ENCODE measurements around the gene HS6ST3.
"Not testable (repeated sequence)": the region's sequence is repeated elsewhere in the genome, so short reads cannot be mapped to it uniquely, and the experiment has no call there.

The HS6ST3 gene

DNA sequence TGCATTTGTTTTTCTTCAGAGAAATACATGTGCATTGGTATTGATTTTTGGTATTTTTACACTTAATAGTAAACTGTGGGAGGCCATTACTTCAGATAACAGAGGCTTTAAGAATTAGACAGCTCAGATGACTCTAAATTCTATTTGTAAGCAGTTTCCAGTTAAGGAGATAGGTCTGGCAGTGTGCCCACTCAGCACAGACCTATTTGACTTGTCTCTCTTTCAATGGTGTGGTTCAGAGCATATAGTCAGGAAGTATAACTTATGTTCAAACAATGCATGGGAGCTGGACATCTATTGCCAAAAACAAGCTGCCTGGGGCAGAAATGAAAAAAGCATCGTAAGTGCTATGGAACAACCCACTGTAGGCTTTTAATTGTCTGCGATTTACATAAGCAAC, 370.7 kb downstream of the HS6ST3 start:
- no peak for DNase-seq

DNA sequence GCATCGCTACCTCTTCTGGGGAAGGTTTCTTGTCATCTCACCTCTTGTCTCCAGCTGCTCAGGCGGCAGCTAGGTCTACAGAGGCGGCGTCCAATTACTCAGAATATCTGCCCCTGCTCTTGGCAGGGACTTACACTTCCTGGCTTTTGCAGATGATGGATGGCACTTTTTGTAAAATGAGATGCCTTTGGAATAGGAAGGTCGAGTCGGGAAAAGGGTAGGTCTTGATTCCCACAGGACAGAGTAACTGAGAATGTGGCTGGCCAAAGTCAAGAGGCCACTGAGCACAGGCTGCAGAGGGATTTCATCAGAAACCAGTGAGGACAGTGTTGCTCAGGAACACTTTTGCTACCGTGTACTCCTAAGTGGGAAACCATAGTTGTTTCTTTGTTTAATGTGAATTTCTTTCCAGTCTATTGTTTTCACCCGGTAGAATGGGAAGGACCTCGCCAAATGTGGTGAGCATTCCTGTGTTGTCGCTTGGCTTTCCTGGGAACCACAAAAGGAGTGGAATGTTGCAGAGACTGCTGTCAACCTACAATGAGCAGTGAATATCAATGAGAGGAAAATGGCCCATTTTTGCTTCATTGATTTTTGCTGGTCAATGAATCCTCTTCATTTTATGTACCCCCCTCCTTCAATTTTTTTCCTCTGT, 383.7 kb downstream of the HS6ST3 start:
- DNase-seq, result no peak

GRCh38 chr13:96474181-96474557, 384.3 kb downstream of the HS6ST3 start:
- no peak for DNase-seq

DNA sequence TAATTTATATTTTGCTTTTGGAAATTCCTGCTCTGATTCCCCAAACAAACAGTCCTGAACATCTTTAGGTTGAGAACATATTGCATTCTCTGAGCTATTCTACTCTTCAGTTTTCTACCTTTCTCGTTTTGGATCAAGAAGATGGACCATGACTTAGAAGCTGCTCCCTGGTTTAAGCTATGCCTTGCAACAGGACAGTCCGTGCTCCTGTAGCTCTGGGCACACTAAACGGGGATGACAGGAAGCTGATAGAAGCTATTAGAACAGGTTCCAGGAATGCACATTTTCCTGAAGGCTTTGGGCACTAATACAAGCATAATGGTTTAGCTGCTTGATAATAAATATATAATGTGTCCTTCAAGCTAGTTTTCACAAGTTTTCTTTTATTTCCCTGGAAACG, 385.2 kb downstream of the HS6ST3 start:
- DNase-seq, result no peak

DNA sequence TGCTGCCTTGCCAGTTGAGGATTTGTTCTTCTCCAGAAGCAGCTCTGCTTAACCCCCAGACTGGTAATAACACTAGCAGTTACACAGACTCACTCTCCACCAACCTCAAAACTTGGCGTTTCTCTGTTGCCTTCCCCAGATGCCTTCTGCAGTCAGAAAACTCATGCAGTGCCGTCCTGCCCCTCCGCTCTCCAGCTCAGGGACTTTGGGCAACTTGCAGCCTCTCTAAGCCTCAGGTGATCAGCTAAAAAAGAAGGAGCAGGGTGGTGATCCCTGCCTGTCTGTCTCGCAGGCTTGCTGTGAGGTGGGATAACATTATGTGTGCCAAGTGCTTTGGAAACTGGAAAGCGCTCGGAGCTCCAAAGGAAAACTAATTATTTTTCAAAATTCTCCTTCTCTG, 391.6 kb downstream of the HS6ST3 start:
- no peak for DNase-seq

GRCh38 chr13:96490496-96490989, 400.6 kb downstream of the HS6ST3 start:
- DNase-seq, result no peak

GRCh38 chr13:96491103-96491502, 401.2 kb downstream of the HS6ST3 start:
- DNase-seq, result no peak

- DNase-seq, result no peak
These were observed 402.9 kb downstream of the HS6ST3 start for GRCh38 chr13:96492766-96493165.

DNA sequence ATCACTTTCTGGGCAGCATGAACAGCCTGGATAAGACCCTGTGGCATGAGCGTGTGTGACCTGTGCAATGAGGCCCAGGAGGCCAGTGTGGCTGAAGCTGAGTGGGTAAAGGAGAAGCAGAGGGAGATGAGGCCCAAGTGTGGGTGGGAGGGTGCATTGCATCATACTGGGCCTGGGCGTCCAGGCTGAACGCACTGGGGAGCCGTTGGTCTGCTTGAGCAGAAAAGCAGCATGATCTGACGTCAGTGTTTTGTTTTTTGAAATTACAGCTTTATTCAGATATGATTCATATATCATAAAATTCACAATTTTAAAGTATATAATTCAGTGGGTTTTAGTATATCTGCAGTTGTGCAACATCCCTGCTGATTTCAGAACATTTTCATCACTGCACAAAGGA, 409.7 kb downstream of the HS6ST3 start:
- DNase-seq, result no peak

DNA sequence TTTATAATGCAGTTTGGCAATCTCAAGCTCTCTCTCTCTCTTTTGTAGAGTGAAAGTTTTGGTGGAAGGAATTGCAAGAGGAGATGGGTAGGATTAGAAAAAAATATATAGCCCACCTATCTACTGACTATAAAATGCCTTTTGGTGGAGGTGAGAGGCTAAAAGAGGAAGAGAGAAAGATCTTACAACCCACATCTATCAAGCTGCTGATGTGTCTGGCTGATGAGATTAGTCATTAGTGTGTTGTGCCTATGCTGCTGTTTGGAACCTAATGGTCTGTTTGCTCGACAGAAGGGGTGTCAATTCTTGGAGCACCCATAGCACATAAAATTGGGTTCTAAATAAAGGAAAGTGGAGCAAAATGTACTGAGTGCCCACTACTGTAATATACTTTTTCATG, 411.0 kb downstream of the HS6ST3 start:
- no peak for DNase-seq

DNA sequence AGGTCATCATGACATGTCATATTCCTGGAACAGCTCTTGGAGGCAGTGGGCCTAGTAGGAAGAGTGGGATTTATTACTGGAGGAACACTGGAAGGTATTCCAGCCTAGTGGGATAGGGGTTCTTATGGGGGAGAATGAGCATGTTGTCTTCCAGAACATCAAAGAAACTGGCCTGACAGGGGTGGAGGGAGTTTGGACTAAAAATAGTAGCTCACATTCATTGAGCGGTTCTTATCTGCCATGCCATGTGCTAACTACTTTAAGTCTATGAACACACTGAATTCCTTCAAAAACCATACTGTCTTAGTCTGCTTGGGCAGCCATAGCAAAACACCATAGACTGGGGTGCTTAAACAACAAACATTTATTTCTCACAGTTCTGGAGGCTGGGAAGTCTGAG, 413.6 kb downstream of the HS6ST3 start:
- DNase-seq, result no peak

DNA sequence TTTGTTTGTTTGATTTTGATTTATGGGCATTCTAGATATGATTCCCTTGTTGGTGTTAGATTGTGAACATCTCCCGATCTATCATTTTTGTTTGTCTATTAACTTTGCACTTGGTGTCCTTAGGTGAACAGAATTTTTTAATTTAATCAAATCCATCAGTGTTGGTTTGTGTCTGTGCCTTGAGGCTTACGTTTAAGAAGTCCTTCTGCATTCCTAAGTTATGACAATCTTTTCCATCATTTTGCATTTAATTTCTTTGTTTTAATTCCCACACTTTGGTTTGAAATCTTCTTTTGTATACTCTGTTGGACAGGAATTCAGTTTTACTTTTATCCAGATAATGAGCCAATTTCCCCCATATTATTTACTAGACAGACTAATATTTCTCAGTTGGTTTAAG, 421.7 kb downstream of the HS6ST3 start:
- DNase-seq, result no peak

DNA sequence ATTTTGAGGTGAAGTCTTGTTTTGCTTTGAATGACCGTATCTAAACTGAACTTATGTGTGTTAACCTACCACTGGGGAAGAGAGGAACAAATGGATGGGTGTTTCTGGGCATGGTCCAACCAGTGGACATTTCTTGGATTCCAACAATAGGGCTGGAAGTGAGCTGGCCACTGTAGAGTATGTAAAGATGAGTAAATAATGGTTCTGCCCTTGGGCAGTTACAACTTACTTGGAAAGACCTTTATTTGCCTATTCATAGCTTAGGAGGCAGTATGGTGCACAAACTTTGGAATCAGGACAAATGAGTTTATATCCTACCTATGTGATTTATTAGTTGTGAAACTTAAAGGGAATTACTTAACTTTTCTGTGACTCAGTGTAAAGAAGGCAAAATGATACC, 429.5 kb downstream of the HS6ST3 start:
- DNase-seq, result no peak

DNA sequence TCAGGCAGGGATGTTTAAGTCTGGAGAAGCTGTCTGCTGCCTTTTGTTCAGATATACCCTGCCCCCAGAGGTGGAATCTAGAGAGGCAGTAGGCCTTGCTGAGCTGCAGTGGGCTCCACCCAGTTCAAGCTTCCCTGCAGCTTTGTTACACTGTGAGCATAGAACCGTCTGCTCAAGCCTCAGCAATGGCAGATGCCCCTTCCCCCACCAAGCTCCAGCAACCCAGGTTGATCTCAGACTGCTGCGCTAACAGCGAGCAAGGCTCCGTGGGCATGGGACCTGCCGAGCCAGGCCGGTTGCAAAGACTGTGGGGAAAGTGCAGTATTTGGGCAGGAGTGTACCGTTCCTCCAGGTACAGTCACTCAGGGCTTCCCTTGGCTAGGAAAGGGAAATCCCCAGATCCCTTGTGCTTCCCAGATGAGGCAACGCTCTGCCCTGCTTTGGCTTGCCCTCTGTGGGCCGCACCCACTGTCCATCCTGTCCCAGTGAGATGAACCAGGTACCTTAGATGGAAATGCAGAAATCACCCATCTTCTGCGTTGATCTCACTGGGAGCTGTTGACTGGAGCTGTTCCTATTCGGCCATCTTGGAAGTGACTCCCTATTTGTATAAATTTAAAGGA, 434.6 kb downstream of the HS6ST3 start:
- DNase-seq, result not testable (repeated sequence)

- no peak for DNase-seq
These were observed 435.8 kb downstream of the HS6ST3 start for GRCh38 chr13:96525715-96526114.

DNA sequence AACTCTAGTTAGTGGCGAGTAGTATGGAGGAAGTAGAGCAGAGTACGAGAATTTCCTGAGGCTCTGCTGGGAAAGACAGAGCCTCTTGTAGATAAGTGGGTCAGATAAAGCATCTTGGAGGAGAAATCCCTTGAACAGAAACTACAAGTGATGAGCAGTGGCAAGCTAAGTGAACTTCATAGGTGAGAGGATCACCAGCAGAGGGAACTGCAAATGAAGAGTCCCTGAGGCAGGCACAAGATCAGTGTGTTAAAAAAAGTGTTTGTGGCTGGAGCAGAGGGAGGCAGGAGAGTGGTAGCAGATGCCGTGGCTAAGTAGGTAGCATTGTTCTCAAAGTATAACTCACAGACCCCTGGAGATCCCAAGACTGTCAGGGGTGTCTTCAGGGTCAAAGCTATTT, 437.6 kb downstream of the HS6ST3 start:
- no peak for DNase-seq

DNA sequence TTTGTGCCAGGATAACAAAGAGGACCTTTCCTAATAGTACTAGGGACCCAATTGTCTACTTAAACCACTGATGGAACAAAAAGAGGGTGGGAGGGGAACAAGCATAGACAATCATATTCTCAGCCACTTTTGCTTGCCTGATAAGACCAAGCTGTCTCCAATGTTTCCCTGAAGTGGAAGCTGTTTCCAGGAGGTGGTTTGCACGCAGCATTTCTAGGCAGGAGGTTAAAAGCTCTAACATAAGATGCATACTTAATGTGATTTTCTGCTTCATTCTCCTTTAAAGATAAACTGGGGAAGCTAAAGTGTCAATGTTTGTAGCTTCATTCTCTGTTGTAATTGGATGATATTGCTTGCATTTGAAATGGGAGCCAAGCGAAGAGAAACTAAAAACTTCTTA, 442.9 kb downstream of the HS6ST3 start:
- DNase-seq, result no peak

DNA sequence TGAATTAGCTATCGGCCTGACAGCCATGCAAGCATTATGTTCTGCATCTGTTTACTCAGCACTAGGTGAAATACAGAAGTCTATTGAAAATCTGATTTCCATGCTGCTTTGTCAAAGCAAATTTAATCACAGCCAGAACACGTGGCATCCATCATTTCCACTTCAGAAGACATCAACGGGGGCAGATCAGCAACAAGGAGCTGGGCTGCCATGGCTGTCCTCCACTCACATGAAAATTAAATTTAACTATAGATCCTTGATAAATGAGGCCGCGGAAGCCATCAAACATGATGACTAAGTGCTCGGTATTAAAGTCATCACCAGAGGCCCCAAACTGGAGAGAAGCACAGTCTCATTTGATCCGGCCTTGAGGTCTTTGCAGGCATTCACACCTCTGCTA, 443.5 kb downstream of the HS6ST3 start:
- no peak for DNase-seq

- no peak for DNase-seq
These were observed 449.9 kb downstream of the HS6ST3 start for GRCh38 chr13:96539791-96540190.

GRCh38 chr13:96540670-96541069, 450.8 kb downstream of the HS6ST3 start:
- DNase-seq, result no peak

GRCh38 chr13:96542986-96543385, 453.1 kb downstream of the HS6ST3 start:
- DNase-seq, result no peak

DNA sequence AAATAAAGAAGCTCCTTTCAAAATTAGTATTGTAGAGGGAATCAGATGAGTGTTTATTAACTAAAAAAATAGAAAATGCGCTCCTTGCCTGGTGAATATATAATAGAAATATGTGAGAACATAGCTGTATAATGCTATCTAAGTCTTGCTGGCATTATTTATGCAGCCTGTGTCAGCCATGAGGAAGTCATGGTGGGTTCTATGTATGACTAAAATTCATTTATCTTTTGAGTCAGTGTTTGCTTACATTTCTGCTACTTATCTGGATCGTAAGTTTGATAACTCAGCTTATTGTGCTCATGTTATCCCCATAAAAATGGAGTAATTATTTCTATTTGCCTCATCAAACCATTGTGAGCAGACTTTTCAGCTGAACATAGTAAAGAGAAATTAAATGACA, 455.1 kb downstream of the HS6ST3 start:
- no peak for DNase-seq

DNA sequence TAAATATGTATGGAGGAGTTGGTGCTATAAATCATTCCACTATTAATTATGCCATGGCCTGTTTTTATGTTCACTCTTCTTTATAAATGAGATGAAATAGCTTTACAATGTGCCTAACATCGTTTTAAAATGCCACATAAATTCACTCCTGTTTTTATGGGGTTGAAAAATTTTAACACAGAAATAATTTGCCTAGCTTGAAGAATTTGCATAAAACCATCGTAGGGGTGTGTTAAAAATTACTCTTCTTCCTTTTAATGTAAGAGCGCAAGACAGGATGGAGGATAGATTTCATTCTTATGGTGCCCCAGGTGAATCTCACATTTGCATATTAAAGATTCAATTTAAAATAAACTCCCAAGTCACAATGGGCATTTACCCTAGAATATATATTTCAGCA, 456.6 kb downstream of the HS6ST3 start:
- DNase-seq, result no peak

GRCh38 chr13:96551546-96551945, 461.6 kb downstream of the HS6ST3 start:
- no peak for DNase-seq

- DNase-seq, result no peak
These were observed 462.7 kb downstream of the HS6ST3 start for GRCh38 chr13:96552559-96552958.

Measured in T-helper 9 cell (primary cell).